Transverse colon (tissue), 4 donors: ENCODE measurements around the gene MYLK.

Source experiments
- POLR2A ChIP-seq: fragments of 450-650 bp; IDR thresholded peaks from one replicate; pipeline ENCODE4 v1.6.1; 2016; ENCODE audit warnings: antibody characterized with exemption, mild to moderate bottlenecking, moderate library complexity
- POLR2AphosphoS5 ChIP-seq, 3 donors: sonication (generic); formaldehyde crosslinking; IDR thresholded peaks; one replicate each; pipeline ENCODE4 v1.6.1; 2016; ENCODE audit warnings: antibody characterized with exemption in 3 of 3
- TF ChIP-seq, protein P1 (sequence below), 5 experiments: fragments of 200-600 bp in 3 of 5; fragments of 450-650 bp in 2 of 5; sonication (generic) in 3 of 5; IDR thresholded peaks; 1 replicate in 2 of 5; 2 replicates in 3 of 5; pipeline ENCODE4 v1.5.1; 2016 to 2017; ENCODE audit warnings: antibody characterized with exemption in 5 of 5, inconsistent platforms in 3 of 5, mild to moderate bottlenecking in 2 of 5, moderate library complexity in 1 of 5

DNA sequence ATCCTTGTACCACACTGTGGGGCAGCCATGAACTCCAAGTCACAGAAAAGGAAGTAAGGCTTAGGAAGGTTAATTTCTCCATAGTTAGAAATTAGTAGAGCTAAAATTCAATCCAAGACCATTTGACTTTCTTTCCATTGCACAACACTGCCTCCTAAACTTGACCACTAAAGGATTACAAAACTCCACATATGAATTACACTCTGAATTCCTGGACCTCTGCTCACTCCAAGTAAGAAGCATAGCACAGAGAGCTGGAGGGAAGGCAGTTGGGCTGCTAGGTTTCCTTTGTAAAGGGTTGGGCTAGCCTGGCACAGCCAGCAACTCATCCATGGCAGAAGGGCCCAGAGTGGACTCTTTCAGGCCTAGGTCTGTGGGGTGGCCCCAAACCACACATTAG is 134.4 kb downstream of the MYLK start:
- no peak for TF ChIP-seq POLR2A
- TF ChIP-seq, protein P1, sequence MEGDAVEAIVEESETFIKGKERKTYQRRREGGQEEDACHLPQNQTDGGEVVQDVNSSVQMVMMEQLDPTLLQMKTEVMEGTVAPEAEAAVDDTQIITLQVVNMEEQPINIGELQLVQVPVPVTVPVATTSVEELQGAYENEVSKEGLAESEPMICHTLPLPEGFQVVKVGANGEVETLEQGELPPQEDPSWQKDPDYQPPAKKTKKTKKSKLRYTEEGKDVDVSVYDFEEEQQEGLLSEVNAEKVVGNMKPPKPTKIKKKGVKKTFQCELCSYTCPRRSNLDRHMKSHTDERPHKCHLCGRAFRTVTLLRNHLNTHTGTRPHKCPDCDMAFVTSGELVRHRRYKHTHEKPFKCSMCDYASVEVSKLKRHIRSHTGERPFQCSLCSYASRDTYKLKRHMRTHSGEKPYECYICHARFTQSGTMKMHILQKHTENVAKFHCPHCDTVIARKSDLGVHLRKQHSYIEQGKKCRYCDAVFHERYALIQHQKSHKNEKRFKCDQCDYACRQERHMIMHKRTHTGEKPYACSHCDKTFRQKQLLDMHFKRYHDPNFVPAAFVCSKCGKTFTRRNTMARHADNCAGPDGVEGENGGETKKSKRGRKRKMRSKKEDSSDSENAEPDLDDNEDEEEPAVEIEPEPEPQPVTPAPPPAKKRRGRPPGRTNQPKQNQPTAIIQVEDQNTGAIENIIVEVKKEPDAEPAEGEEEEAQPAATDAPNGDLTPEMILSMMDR (IDR thresholded peaks at IDR 0.05) = no peak
- no peak for TF ChIP-seq POLR2AphosphoS5 (IDR thresholded peaks at IDR 0.05)
